CD1c-positive myeloid dendritic cell (primary cell): ENCODE measurements around the gene CEP76.
"Not testable (repeated sequence)": the region's sequence is repeated elsewhere in the genome, so short reads cannot be mapped to it uniquely, and the experiment has no call there.

Experiments used
- DNase-seq: peaks from one replicate; pipeline ENCODE4 v3.0.0-alpha.2; 2016; ENCODE audit errors: extremely low spot score

CEP76 gene

GRCh38 chr18:12640881-12641200 is 61.7 kb downstream of the CEP76 start:
- DNase-seq, result no peak

GRCh38 chr18:12639990-12640880 is 62.3 kb downstream of the CEP76 start:
- DNase-seq, result no peak

GRCh38 chr18:12638644-12639124 is 63.8 kb downstream of the CEP76 start:
- no peak for DNase-seq

- DNase-seq, result no peak
Observed at GRCh38 chr18:12637901-12638643, 64.5 kb downstream of the CEP76 start.

DNA sequence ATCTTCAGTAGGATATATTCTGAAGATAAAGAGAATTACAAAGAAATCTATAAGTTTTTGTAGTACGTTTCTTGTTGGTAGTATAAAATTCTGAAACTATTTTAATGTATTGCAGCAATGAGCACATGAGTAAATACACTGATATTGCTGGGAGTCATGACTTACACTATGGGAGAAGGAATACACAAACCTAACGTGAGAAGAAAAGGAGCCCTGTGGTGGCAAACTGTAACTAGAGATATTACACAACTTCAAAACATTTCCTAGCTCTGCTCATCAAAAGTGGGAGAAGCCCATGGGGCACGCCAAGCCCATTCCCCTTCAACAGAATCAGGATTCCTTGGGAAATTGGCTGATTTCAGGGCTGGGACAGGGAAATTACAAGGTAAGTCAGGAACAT is 65.1 kb downstream of the CEP76 start:
- no peak for DNase-seq

- DNase-seq, result no peak
Observed at GRCh38 chr18:12631831-12632477, 70.6 kb downstream of the CEP76 start.

- DNase-seq, result no peak
Observed at GRCh38 chr18:12630136-12630535, 72.4 kb downstream of the CEP76 start.

- DNase-seq, result no peak
Observed at GRCh38 chr18:12628706-12629702, 73.5 kb downstream of the CEP76 start.

DNA sequence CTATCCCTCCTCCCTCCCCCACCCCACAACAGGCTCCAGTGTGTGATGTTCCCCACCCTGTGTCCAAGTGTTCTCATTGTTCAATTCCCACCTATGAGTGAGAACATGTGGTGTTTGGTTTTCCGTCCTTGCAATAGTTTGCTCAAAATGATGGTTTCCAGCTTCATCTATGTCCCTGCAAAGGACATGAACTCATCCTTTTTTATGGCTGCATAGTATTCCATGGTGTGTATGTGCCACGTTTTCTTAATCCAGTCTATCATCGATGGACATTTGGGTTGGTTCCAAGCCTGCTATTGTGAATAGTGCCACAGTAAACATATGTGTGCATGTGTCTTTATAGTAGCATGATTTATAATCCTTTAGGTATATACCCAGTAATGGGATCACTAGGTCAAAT is 75.3 kb downstream of the CEP76 start:
- DNase-seq, result not testable (repeated sequence)

DNA sequence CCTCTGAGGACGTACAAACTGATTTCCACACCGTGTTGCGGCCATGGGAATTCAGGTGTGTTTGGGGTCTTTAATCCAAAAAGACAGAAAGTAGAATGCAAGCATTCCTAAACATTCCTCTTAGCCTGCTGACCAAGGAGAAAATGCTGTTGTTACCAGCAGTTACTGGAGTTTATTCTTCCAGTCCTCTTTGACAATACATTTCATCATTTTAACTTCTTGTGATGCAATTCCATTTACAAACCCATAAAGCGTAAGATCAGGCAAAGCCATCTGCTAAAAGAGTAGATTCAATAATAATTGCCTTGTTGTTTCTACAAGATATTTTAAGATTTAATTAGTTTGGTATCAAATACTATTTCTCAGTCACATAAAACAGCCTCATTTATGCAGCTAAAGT is 77.3 kb downstream of the CEP76 start:
- DNase-seq, result no peak
